Right lobe of liver (tissue), 6 donors: ENCODE data around the gene SELPLG. TPM values are rescaled to one million over a fixed set of nuclear protein-coding genes. Genes with fewer than 3 reads are reported as not detected.
"Not testable (repeated sequence)": the region's sequence is repeated elsewhere in the genome, so short reads cannot be mapped to it uniquely, and the experiment has no call there.

Source experiments
- ATAC-seq, 4 donors: fragments of 200-7000 bp; cut with Tn5 transposase; one replicate each; pipeline ENCODE4 v1.9.1; 2020; ENCODE audit warnings: mild to moderate bottlenecking in 4 of 4, moderate library complexity in 4 of 4
- DNase-seq, 3 donors: peaks; one replicate each; pipeline ENCODE4 v3.0.0-alpha.2; 2020
- H3K27ac ChIP-seq, 3 donors: fragments of 200-600 bp; one replicate each; pipeline ENCODE4 v1.8.0; 2022
- H3K27me3 ChIP-seq, 2 donors: fragments of 200-600 bp; one replicate each; pipeline ENCODE4 v1.8.0; 2022
- H3K36me3 ChIP-seq, 4 donors: fragments of 200-600 bp; sonication (generic) in 1 of 4; one replicate each; pipeline versions ENCODE4 v1.5.1 to v1.8.0; 2017 to 2022; ENCODE audit warnings: control low read depth in 1 of 4
- H3K4me1 ChIP-seq, 4 donors: fragments of 200-600 bp; sonication (generic) in 1 of 4; one replicate each; pipeline versions ENCODE4 v1.5.1 to v1.8.0; 2017 to 2022; ENCODE audit warnings: control low read depth in 1 of 4
- H3K4me3 ChIP-seq, 3 donors: fragments of 200-600 bp; one replicate each; pipeline ENCODE4 v1.8.0; 2022
- H3K9me3 ChIP-seq, 4 donors: fragments of 200-600 bp; sonication (generic) in 1 of 4; one replicate each; pipeline versions ENCODE4 v1.5.1 to v1.8.0; 2017 to 2022; ENCODE audit warnings: control low read depth in 1 of 4
- CTCF ChIP-seq, 4 donors: fragments of 200-600 bp in 3 of 4; fragments of 450-650 bp in 1 of 4; IDR thresholded peaks; one replicate each; pipeline versions ENCODE4 v1.5.1 to v1.8.0; 2016 to 2022; ENCODE audit warnings: antibody characterized with exemption in 4 of 4, mild to moderate bottlenecking in 2 of 4
- POLR2A ChIP-seq: fragments of 450-650 bp; IDR thresholded peaks from one replicate; pipeline ENCODE4 v1.6.1; 2017; ENCODE audit warnings: antibody characterized with exemption, mild to moderate bottlenecking
- WGBS: methylation state at CpG from one replicate; pipeline ENCODE4 v1.1.6; 2018; ENCODE audit warnings: low coverage, low lambda C conversion rate; ENCODE audit not compliant: insufficient coverage; ENCODE audit errors: missing lambda C conversion rate; 5-methylcytosine and 5-hydroxymethylcytosine counted together
- intact Hi-C, 2 donors: fragments of 100-400 bp; cut with DNase I; formaldehyde crosslinking; loops; one replicate each; pipeline versions ENCODE4 v1.11.2 to v1.14.1; 2022
- total RNA-seq, 6 experiments: library from RNA; depleted of rRNA in 2 of 6; stranded (reverse); fragments of >200 nt in 2 of 6; fragmentation: NEBNext Ultra II Directional in 3 of 6; extraction: Animal tissue kit (Norgen Biotek cat#: 25700) in 3 of 6; gene quantifications; one replicate each; pipeline versions ENCODE4 v1.1.0 to v1.2.4, GENCODE V29; 2016 to 2023
- donor health status: DM: no; HTN: yes; CAD: no.
- donor health status: DM: no; HTN: no; CAD: no.
- donor health status: DM: no; HTN: no; CAD: no.
- donor health status: DM: no; HTN: yes; CAD: no.
- donor health status: DM: no; HTN: yes; CAD: no.

The SELPLG gene
- total RNA-seq, 6 experiments from 2014 or later = 1.5 to 6.0 (median 3.1) TPM

DNA sequence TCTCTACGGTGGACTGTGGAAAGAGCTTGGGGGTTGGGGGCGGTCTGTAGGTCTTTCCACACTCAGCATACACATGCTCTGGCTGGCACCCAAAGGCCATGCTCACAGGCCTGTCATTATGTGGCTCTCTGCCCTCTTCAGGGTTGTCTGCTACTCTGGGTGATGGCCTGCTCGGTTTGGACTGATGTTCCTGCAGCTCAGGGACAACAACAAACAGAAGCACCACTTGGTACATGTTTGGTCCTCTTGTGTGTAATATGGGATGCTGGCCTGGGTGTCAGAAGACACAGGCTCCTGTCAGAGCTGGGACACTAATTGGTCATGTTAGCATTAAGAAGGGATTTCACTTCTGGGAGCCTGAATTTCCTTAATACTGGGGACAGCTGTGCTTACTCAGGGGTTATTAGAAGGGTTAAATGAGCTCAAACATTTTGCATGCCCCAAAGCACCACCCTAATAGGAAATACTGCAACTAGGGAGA, 32.7 kb upstream of the SELPLG start:
- DNase-seq (peak; percentile 83 to 89 (median 86)), ATAC-seq (peak; percentile 73 to 84 (median 81))
- Histone ChIP-seq H3K27ac (peak overlapping the region in 2 of 3 donors; percentile 75 to 76), H3K27me3 (no peaks in the 10 kb centered on the region), H3K4me3 (no peak overlapping the region), H3K9me3 (no peaks in the 10 kb centered on the region), H3K4me1 (peaks cover 0 to 28% (median 14%) of the 10 kb centered on the region in 4 donors), H3K36me3 (no peaks in the 10 kb centered on the region)
- WGBS = 19% methylated on average over 3 of the region's 3 CpGs
- TF ChIP-seq POLR2A (no peak), CTCF (IDR thresholded peaks at IDR 0.05) (no peak)
- intact Hi-C loops = loop anchor here in 1 of 2 donors (5.0 kb wide), 1 partner anchor 136 kb away; no protein-coding TSS in a partner anchor

DNA sequence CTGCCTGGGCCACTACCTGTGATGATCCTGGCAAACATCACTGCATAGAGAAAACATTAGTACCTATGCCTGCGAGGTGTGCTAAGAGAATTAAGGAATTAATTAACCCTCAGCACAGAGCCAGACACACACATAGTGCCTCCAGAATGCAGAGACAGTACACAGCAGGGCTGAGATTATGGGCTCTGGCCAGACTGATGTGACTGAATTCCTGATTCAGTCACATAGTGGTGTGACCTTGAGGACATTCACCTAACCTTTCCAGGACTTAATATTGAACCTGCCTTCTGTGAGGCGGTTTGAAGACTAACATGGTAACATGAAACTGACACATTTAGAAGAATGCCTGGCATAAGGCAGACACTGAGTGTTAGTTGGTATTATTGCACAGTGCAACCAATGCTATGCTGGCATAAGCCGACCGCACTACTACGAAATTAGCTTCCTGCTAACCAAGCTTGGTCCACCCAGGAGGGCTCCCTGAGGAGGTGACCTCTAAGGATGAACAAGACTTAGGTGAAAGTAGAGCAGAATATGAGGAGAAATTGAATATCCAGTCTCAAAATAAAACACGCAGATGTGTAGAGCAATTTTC, 32.0 kb upstream of the SELPLG start:
- peak; percentile 56 to 68 (median 64) for ATAC-seq
- Histone ChIP-seq H3K9me3 (no peaks in the 10 kb centered on the region), H3K27ac (peak overlapping the region; percentile 45 to 76 (median 75)), H3K27me3 (no peaks in the 10 kb centered on the region), H3K4me3 (no peak overlapping the region), H3K4me1 (peaks cover 0 to 28% (median 14%) of the 10 kb centered on the region in 4 donors), H3K36me3 (no peaks in the 10 kb centered on the region)
- TF ChIP-seq POLR2A (no peak), CTCF (IDR thresholded peaks at IDR 0.05) (no peak)
- 29% methylated on average over 5 of the region's 6 CpGs for WGBS
- intact Hi-C loops = loop anchor here in 1 of 2 donors (5.0 kb wide), 1 partner anchor 137 kb away; no protein-coding TSS in a partner anchor
- DNase-seq = no peak

GRCh38 chr12:108664338-108665258, 30.9 kb upstream of the SELPLG start:
- no peaks in the 10 kb centered on the region for H3K36me3 ChIP-seq
- peaks cover 0 to 28% (median 14%) of the 10 kb centered on the region in 4 donors for H3K4me1 ChIP-seq
- intact Hi-C loops = loop anchor here in 1 of 2 donors (5.0 kb wide), 1 partner anchor 138 kb away; no protein-coding TSS in a partner anchor
- peak; percentile 71 to 88 (median 78) for DNase-seq
- H3K4me3 ChIP-seq = no peak overlapping the region
- H3K27me3 ChIP-seq = no peaks in the 10 kb centered on the region
- ATAC-seq = peak; percentile 92 to 94 (median 93)
- H3K9me3 ChIP-seq = no peaks in the 10 kb centered on the region
- TF ChIP-seq CTCF (IDR thresholded peaks at IDR 0.05) = peak; percentile 89 to 97 (median 92)
- TF ChIP-seq POLR2A = no peak
- WGBS = 2% methylated on average over 5 of the region's 5 CpGs
- H3K27ac ChIP-seq = peak overlapping the region; percentile 64 to 81 (median 77)

DNA sequence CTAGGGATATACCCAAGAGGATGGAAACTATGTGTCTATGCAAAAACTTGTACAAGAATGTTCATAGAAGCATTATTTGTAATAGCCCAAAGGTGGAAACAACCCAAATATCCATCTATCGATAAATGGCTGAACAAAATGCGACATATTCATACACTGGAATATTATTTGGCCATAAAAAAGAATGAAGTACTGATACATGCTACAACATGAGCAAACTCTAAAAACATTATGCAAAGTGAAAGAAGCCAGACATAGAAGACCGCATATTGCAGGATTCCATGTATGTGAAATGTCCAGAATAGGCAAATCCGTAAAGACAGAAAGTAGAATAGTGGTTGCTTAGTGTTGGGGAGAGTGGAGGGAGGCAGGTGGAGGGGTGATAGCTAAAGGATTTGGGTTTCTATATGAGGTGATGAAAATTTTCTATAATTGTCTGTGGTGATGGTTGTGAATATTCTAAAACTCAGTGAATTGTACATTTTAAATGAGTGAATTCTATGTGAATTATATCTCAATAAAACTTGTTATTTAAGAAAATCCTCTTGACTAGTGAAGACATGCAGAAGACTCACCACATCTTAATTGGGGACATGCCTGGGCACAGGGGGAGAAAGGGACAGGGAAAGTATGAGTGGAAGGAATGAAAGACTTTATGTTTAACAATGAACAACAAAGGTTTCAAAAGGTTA, 29.8 kb upstream of the SELPLG start:
- Histone ChIP-seq H3K4me1 (peaks cover 0 to 28% (median 14%) of the 10 kb centered on the region in 4 donors), H3K27ac (peak overlapping the region; percentile 64 to 81 (median 77)), H3K27me3 (no peaks in the 10 kb centered on the region), H3K4me3 (no peak overlapping the region), H3K36me3 (peaks cover 0 to 7% (median 2%) of the 10 kb centered on the region in 4 donors), H3K9me3 (no peaks in the 10 kb centered on the region)
- WGBS = 100% methylated on average over 4 of the region's 4 CpGs
- no peak for TF ChIP-seq CTCF (IDR thresholded peaks at IDR 0.05)
- no peak for TF ChIP-seq POLR2A
- no peak for DNase-seq
- intact Hi-C loops = no loop called here
- no peak for ATAC-seq

DNA sequence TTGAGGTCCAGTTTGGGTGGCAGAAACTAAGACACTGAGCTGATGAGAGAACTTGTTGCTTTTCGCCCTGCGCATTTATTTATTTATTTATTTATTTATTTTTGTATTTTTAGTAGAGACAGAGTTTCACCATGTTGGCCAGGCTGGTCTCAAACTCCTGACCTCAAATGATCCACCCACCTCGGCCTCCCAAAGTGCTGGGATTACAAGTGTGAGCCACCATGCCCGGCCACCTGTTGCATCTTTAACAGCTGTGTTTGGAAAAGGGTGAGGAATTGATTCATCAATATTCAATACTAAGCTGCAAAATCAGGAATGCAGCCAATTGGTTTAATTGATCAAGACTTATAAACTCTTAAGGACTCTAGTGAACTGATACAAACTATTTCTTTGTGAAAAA, 24.4 kb upstream of the SELPLG start:
- peaks cover 0 to 23% (median 9%) of the 10 kb centered on the region in 4 donors for H3K36me3 ChIP-seq
- not testable (repeated sequence) for H3K9me3 ChIP-seq, H3K27ac ChIP-seq, H3K27me3 ChIP-seq, H3K4me3 ChIP-seq, ATAC-seq, DNase-seq, H3K4me1 ChIP-seq
- intact Hi-C loops = loop anchor here in 1 of 2 donors (10.0 kb wide), 1 partner anchor 137 kb away; no protein-coding TSS in a partner anchor
- 94% methylated on average over 2 of the region's 4 CpGs for WGBS
